SK-N-SH (cell line): ENCODE results near the gene ADAM29.

Experiments
- CTCF ChIP-seq: fragments of 200-600 bp; sonication (generic); IDR thresholded peaks from 2 replicates; pipeline ENCODE4 v1.6.1; 2017; ENCODE audit warnings: antibody characterized with exemption, mild to moderate bottlenecking, moderate library complexity
- FOXM1 ChIP-seq: IDR thresholded peaks from 2 replicates; pipeline ENCODE4 v1.4.0; 2012; ENCODE audit warnings: low read depth, mild to moderate bottlenecking
- RAD21 ChIP-seq: IDR thresholded peaks from 2 replicates; pipeline ENCODE4 v1.6.1; 2012; ENCODE audit warnings: mild to moderate bottlenecking, low read length

GRCh38 chr4:174940002-174940401 lies 21.8 kb downstream of the ADAM29 start:
- TF ChIP-seq RAD21 = no peak
- TF ChIP-seq FOXM1 = no peak
- no peak for TF ChIP-seq CTCF
